Measurements from ENCODE around the gene SSB.

The SSB gene

DNA sequence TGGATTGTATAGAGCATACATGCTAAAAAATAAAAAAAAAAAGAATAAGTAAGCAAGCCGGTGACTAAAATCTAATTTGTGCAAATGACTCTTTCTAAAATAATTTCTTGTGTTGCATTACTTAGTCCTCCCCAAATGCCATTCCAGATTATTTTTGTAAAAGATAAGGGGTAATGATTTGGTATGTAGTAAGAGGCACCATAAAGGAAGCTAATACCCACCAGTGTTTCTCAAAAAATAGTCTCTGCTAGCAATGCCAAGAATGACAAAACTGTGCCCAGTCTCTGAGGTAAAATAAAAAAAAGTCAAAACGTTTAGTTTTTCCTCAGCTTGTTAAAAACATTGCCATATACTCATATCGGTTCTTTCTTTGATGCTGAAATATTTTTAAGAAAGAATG is 23.4 kb downstream of the SSB start:
- TF ChIP-seq, protein P1, sequence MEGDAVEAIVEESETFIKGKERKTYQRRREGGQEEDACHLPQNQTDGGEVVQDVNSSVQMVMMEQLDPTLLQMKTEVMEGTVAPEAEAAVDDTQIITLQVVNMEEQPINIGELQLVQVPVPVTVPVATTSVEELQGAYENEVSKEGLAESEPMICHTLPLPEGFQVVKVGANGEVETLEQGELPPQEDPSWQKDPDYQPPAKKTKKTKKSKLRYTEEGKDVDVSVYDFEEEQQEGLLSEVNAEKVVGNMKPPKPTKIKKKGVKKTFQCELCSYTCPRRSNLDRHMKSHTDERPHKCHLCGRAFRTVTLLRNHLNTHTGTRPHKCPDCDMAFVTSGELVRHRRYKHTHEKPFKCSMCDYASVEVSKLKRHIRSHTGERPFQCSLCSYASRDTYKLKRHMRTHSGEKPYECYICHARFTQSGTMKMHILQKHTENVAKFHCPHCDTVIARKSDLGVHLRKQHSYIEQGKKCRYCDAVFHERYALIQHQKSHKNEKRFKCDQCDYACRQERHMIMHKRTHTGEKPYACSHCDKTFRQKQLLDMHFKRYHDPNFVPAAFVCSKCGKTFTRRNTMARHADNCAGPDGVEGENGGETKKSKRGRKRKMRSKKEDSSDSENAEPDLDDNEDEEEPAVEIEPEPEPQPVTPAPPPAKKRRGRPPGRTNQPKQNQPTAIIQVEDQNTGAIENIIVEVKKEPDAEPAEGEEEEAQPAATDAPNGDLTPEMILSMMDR (IDR thresholded peaks at IDR 0.05; ENCODE audit: low read depth, low read length, missing control alignments), result no peak
- DNase-seq (ENCODE audit: low read depth), result no peak
- H3K4me3 ChIP-seq (ENCODE audit: low read depth, low read length), result no peak overlapping the region

DNA sequence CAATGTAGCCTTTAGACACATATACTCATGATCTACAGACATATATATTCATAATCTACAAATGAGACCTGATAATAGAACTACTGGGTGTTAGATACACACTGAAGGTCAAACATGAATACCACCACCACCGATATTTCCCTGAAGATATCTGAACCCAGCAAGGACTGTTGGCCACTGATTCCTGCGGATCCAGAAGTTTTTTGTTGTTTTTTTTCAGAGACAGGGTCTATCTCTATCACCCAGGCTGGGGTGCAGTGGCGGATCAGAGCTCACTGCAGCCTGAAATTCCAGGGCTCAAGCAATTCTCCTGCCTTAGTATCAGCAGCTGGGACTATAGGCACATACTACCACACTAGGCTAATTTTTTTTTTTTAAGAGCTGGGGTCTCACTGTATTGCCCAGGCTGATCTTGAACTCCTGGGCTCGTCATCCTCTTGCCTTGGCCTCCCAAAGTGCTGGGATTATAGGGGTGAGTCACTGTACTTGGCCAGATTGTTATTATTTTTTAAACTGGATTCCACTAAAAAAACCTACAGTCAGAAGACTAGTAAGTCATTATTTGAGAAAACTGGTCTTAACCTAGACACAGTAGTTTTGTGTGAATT is 24.2 kb downstream of the SSB start:
- DNase-seq (ENCODE audit: low read depth), result no peak
- H3K4me3 ChIP-seq (ENCODE audit: low read depth, low read length), result no peak overlapping the region; the same call in 1 of the 2 replicates
- TF ChIP-seq, protein P1 (IDR thresholded peaks at IDR 0.05; ENCODE audit: low read depth, low read length, missing control alignments), result no peak

GRCh38 chr2:169823996-169824372 is 25.3 kb downstream of the SSB start:
- peak overlapping the region; percentile 57 for H3K4me3 ChIP-seq (ENCODE audit: low read depth, low read length)
- TF ChIP-seq, protein P1 (IDR thresholded peaks at IDR 0.05; ENCODE audit: low read depth, low read length, missing control alignments), result no peak
- DNase-seq (ENCODE audit: low read depth), result no peak

GRCh38 chr2:169824373-169825333 is 26.0 kb downstream of the SSB start, which contains the start of gene METTL5:
Gene METTL5 (minus strand): TSS chr2:169824905. CDS start chr2:169824597, 308 bp downstream.
- peak within 1 kb of the TSS; percentile 57 for H3K4me3 ChIP-seq (ENCODE audit: low read depth, low read length)
- TF ChIP-seq, protein P1 (IDR thresholded peaks at IDR 0.05; ENCODE audit: low read depth, low read length, missing control alignments), result peak; percentile 94
- DNase-seq (ENCODE audit: low read depth), result peak; percentile 41

DNA sequence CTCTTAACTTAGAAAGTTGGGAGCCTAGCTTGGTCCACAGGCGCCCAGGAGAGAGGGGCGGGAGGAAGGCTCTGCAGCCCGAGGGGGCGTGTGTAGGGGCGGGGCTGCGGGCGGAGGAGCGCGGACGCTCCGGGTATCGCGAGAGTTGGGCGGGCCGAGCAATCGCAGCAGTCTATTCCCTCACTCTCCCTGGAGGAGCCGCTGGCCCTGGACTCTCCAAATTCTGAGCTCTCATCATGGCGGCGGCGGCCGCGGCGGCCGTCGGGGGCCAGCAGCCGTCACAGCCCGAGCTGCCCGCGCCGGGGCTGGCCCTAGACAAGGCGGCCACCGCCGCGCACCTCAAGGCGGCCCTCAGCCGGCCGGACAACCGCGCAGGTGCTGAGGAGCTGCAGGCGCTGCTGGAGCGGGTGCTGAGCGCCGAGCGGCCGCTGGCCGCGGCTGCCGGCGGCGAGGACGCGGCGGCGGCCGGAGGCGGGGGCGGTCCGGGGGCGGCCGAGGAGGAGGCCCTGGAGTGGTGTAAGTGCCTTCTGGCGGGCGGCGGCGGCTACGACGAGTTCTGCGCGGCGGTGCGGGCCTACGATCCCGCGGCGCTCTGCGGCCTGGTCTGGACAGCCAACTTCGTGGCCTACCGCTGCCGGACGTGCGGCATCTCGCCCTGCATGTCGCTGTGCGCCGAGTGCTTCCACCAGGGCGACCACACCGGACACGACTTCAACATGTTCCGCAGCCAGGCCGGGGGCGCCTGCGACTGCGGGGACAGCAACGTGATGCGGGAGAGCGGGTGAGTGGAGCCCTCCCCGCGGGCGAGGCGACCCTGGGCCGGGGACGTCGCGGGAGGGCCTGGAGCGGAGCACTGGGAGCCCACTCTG is 28.8 kb downstream of the SSB start, which contains the start of gene UBR3:
TSS of gene UBR3 (plus strand) at position 183 of the 869 bp plus-strand sequence. CDS start at position 237, 54 bp downstream.
- H3K4me3 ChIP-seq (ENCODE audit: low read depth, low read length), result peak within 1 kb of the TSS; percentile 62
- peak; percentile 60 for DNase-seq (ENCODE audit: low read depth)
- TF ChIP-seq, protein P1 (IDR thresholded peaks at IDR 0.05; ENCODE audit: low read depth, low read length, missing control alignments), result no peak

DNA sequence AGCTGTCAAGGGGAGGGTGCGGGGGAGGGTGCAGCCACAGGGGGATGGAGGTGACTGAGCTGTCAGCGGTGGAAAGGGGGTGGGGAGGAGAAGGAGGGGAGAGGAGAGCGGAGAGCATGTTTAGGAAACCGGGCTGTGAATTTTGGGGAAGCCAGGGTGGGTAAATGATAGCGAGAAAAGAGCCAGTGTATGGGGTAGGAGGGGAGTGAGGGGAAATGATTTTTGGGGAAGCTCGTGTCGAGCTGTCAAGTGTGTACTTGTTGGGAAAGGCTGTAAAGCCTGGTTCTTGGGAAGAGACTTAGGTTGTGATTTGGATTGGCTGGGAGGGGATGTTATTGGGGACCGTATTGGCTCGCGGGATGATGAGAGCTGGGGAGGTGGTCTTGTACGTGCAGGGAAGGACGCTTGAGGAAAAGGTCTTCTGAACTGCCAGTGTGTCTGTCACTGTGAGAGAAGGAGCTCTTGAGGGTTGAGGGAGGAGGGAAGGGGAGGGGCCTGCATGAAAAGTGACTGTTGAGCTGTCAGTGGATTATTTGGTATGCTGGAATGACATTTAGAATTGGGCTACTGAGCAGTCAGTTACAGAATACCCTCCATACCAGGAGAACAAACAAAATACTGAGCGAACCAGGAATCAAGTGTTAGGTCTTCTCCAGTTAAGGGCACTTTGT is 29.6 kb downstream of the SSB start:
- TF ChIP-seq, protein P1 (IDR thresholded peaks at IDR 0.05; ENCODE audit: low read depth, low read length, missing control alignments), result no peak
- peak overlapping the region; percentile 62 for H3K4me3 ChIP-seq (ENCODE audit: low read depth, low read length)
- no peak for DNase-seq (ENCODE audit: low read depth)

All from GM12864 (cell line).